Esophagus (tissue), 2 donors: ENCODE measurements around the gene MRPL17. TPM values are rescaled to one million over a fixed set of nuclear protein-coding genes. Genes with fewer than 3 reads are reported as not detected.

Experiments
- H3K27ac ChIP-seq, 2 donors: one replicate each; pipeline ENCODE4 v1.5.1; 2013; ENCODE audit warnings: low read depth in 2 of 2, mild to moderate bottlenecking in 2 of 2, inconsistent platforms in 1 of 2, low read length in 1 of 2, moderate library complexity in 1 of 2
- H3K27me3 ChIP-seq, 2 donors: one replicate each; pipeline ENCODE4 v1.6.1; 2013; ENCODE audit warnings: low read length in 2 of 2, control low read depth in 1 of 2, mild to moderate bottlenecking in 1 of 2; ENCODE audit not compliant: insufficient read depth in 2 of 2, control insufficient read depth in 1 of 2
- H3K36me3 ChIP-seq, 2 donors: one replicate each; pipeline ENCODE4 v1.6.1; 2013; ENCODE audit warnings: low read length in 1 of 2; ENCODE audit not compliant: control insufficient read depth in 2 of 2, insufficient read depth in 2 of 2
- H3K4me1 ChIP-seq, 2 donors: one replicate each; pipeline ENCODE4 v1.6.1; 2013; ENCODE audit warnings: low read length in 1 of 2; ENCODE audit not compliant: control insufficient read depth in 2 of 2, insufficient read depth in 2 of 2
- H3K4me3 ChIP-seq, 2 donors: one replicate each; pipeline ENCODE4 v1.5.1; 2013; ENCODE audit warnings: low read length in 2 of 2, mild to moderate bottlenecking in 2 of 2, low read depth in 1 of 2, moderate library complexity in 1 of 2
- H3K9me3 ChIP-seq, 2 donors: one replicate each; pipeline ENCODE4 v1.6.1; 2013; ENCODE audit warnings: mild to moderate bottlenecking in 2 of 2, low read depth in 1 of 2, low read length in 1 of 2, moderate library complexity in 1 of 2; ENCODE audit not compliant: control insufficient read depth in 2 of 2, insufficient read depth in 1 of 2
- WGBS, 2 donors: extraction: QIAGEN DNeasy Blood & Tissue Kit; methylation state at CpG; one replicate each; pipeline ENCODE4 v1.1.7; 2013; 5-methylcytosine and 5-hydroxymethylcytosine counted together
- polyA plus RNA-seq, 2 donors: library from polyadenylated mRNA; stranded (reverse); fragments of 200-250 nt; gene quantifications; one replicate each; pipeline ENCODE4 v1.2.3, GENCODE V29; 2013
- donor health status: healthy with polysubstance abuse.
- donor health status: Bipolar disorder and iron deficiency.

MRPL17 gene
- polyA plus RNA-seq, 2 donors = 43.4 to 49.2 TPM

DNA sequence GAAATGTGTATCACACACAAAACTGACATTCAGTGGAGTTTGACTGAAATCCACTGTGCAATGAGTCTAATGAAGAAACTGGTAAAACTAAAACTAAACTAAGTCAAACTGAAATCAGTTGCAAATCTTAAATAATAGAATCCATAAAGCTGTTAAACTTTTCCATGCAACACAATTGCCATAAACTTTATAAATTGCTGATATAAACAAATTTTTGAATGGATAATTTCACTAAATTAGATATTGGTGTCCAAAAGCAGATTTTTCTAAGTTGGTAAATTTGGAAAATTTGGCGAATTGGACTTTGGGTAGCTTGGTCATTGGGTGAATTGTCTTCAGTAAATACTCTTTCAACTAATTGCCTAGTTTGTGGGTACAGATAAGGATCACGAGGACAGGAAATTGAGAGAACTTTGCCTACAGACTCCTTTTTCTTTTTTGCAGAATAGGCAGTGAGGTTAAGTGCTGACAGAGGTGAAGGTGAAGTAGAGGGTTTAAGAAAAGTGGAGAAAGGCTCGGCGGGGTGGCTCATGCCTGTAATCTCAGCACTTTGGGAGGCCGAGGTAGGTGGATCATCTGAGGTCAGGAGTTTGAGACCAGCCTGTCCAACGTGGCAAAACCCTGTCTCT, 12.8 kb downstream of the MRPL17 start:
- Histone ChIP-seq H3K4me1 (no peaks in the 10 kb centered on the region), H3K27ac (no peak overlapping the region), H3K36me3 (no peaks in the 10 kb centered on the region), H3K4me3 (no peak overlapping the region), H3K27me3 (no peaks in the 10 kb centered on the region), H3K9me3 (no peaks in the 10 kb centered on the region)
- 73 to 81% methylated on average over 6 of the region's 6 CpGs for WGBS, 2 donors

DNA sequence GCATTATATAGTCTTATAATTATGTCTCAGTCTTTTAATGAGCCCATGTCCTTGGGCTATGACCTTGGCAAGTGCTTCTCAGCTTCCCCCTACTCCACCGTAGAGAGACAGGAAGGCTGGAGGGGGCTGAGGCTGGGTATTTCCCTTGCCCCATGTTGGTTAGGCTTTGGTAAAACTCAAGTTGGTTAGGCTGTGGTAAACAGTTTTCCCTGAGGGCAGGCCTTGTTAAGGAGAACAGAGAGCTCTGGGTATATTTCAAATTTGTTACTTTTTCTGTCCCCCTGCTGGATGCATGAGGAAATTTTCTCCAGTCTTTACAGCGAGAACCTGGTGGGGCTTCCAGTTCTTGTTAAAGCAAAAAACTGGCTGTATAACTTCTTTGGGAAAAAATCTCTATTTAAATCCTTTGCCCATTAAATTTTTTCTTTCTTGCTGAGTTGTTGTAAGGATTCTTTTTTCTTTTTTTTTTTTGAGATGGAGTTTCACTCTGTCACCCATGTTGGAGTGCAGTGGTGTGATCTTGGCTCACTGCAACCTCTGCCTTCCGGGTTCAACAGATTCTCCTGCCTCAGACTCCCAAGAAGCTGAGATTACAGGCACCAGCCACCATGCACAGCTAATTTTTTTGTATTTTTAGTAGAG, 15.3 kb downstream of the MRPL17 start:
- Histone ChIP-seq H3K27me3 (no peaks in the 10 kb centered on the region), H3K4me3 (no peak overlapping the region), H3K36me3 (no peaks in the 10 kb centered on the region), H3K9me3 (no peaks in the 10 kb centered on the region), H3K4me1 (no peaks in the 10 kb centered on the region), H3K27ac (no peak overlapping the region)
- WGBS, 2 donors = 68 to 69% methylated on average over 3 of the region's 3 CpGs

DNA sequence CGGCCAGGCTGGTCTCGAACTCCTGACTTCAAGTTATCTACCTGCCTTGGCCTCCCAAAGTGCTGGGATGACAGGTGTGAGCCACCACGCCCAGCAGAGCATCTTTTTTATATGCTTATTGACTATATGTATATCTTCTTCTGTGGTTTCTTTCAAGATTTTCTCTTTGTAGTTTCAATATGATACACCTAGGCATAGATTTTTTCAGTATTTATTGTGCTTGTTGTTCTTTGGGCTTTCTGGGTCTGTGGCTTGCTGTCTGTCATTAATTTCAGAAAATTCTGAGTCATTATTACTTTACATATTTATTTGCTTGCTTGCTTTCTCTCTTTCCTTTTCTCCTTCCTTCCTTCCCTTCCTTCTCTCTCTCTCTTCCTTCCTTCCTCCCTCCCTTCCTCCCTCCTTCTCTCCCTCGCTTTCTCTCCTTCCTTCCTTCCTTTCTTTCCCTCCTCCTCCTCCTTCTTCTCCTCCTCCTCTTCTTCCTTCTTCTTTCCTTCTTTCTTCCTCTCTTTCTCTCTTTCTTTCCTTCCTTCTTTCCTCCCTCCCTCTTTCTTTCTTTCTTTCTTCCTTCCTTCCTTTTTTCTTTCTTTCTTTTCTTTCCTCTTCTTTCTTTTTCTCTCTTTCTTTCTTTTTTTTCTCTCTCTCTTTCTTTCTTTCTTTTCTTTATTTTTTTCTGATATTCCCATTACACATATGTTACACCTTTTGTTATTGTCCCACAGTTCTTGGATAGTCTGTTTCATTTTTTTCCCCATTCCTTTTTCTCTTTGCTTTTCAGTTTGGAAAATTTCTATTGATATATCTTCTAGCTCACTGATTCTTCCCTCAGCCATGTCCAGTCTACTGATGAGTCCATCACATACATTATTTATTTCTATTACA, 16.6 kb downstream of the MRPL17 start:
- no peak overlapping the region for H3K4me3 ChIP-seq
- no peaks in the 10 kb centered on the region for H3K4me1 ChIP-seq
- no peaks in the 10 kb centered on the region for H3K9me3 ChIP-seq
- H3K36me3 ChIP-seq = no peaks in the 10 kb centered on the region
- H3K27me3 ChIP-seq = no peaks in the 10 kb centered on the region
- 86 to 91% methylated on average over 4 of the region's 4 CpGs for WGBS, 2 donors
- H3K27ac ChIP-seq = no peak overlapping the region

DNA sequence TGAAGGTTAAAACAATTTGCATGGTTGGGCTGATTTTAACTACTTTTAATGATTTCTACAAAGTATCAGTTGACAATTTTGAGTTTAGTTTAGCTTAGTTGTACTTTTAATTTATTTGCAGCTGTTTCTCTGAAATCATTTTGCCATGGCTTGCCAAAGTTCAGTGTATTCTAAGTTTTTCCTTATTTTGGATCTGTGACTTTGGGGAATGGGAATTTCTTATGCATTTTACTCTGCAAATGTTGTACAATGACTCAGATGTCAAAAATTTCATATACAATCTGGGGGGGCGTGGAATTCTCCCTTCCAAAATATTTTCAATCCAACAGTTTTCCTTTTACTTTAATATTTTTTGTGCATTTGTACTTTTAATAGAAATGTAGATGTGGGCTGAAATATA, 18.6 kb downstream of the MRPL17 start:
- no peaks in the 10 kb centered on the region for H3K9me3 ChIP-seq
- H3K4me3 ChIP-seq = no peak overlapping the region
- 0 to 5% methylated on average over 1 of the region's 1 CpG for WGBS, 2 donors
- no peaks in the 10 kb centered on the region for H3K36me3 ChIP-seq
- H3K4me1 ChIP-seq = no peaks in the 10 kb centered on the region
- no peak overlapping the region for H3K27ac ChIP-seq
- H3K27me3 ChIP-seq = no peaks in the 10 kb centered on the region

DNA sequence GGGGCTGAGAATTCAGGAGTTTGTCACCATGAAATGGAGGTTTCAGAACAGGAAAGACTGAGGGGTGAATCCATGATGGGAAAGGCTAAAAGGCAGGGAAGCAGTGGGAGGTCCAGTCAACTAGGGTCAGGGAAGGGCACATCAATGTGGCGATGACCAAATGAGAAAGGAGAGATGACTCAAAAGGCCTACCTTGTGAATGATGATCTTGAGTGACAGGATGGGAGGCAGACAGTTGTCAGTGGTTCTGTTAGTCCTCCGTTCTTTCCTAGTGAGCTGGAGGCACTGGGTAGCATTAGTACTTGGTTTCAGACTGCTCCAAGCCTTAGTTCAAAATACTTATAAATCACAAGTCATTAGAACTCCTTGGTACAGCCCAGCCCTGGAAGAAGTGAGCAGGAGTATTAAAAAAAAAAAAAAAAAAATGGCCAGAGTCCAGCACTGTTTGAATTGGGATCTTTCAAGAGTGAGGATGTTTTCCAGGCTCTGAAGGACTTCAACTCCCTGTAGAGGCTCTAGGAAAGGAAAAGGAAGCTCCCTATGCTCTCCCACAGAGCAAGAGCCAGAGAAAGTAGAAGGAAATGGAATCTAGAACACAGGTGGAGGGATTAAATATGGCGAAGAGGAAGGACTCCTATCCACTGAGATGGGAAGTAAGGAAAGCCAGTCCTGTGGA, 19.2 kb downstream of the MRPL17 start:
- no peaks in the 10 kb centered on the region for H3K36me3 ChIP-seq
- no peaks in the 10 kb centered on the region for H3K27me3 ChIP-seq
- no peak overlapping the region for H3K4me3 ChIP-seq
- no peak overlapping the region for H3K27ac ChIP-seq
- no peaks in the 10 kb centered on the region for H3K4me1 ChIP-seq
- no peaks in the 10 kb centered on the region for H3K9me3 ChIP-seq
- 60 to 62% methylated on average over 3 of the region's 3 CpGs for WGBS, 2 donors

DNA sequence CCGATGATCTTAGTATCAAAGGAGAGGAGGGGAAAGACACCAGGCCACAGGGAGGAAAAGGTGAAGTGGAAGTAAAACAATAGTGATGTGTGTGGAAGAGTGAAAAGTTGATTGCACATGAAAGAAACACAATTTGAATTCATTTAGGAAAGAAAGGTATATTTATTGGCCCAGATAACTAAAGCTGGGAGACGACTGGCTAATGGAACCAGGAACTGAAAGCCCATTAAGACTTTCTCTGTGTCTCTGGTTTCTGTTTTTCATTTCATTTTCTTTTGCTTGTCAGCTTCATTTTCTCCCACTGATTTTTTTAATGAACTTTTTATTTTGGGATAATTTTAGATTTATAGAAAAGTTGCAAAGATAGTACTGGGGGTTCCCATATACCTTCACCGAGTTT, 22.4 kb downstream of the MRPL17 start:
- Histone ChIP-seq H3K4me1 (no peaks in the 10 kb centered on the region), H3K9me3 (no peaks in the 10 kb centered on the region), H3K4me3 (no peak overlapping the region), H3K36me3 (no peaks in the 10 kb centered on the region), H3K27ac (no peak overlapping the region), H3K27me3 (no peaks in the 10 kb centered on the region)
- 76 to 86% methylated on average over 3 of the region's 3 CpGs for WGBS, 2 donors

DNA sequence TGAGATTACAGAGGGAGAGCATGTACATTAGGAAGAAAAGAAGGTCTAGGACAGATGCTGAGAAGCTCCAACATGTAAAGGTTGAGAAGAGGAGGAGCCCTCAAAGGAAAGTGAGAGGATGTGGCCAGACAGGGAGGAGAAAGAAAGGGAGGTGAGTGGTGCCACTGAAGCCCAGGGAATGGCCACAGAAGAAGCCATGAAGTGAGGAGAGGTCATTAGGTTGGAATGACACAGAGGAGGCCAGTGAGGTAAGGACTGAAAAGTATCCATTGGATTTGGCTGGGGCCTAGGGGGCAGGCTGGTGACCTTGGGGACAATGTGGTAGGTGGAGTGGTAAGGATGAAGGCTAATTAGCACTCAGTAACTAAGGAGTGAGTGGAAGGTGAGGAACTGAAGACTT, 24.5 kb downstream of the MRPL17 start:
- no peak overlapping the region for H3K27ac ChIP-seq
- no peaks in the 10 kb centered on the region for H3K36me3 ChIP-seq
- H3K4me1 ChIP-seq = peaks cover 0 to 2% of the 10 kb centered on the region in 2 donors
- no peak overlapping the region for H3K4me3 ChIP-seq
- no peaks in the 10 kb centered on the region for H3K27me3 ChIP-seq
- no peaks in the 10 kb centered on the region for H3K9me3 ChIP-seq

DNA sequence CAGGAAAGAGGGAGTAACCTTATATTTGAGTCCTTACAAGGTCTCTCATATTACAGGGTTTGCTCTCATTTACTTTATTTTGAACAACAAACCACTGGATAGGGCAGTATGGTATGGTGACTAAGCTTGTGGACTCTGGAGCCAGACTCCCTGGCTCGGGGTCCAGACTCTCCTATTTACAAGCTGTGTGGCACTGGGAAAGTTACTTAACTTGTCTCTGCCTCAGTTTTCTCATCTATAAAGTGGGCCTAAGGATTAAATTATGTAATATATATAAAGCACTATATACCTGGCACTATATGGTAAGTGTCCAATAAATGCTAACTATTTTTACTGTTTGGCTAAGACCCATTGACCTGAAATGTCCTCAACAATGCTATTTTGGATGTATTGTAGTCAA, 25.8 kb downstream of the MRPL17 start:
- Histone ChIP-seq H3K9me3 (no peaks in the 10 kb centered on the region), H3K27me3 (no peaks in the 10 kb centered on the region), H3K27ac (no peak overlapping the region), H3K4me1 (peaks cover 0 to 2% of the 10 kb centered on the region in 2 donors), H3K36me3 (no peaks in the 10 kb centered on the region), H3K4me3 (no peak overlapping the region)
- 52 to 64% methylated on average over 1 of the region's 1 CpG for WGBS, 2 donors

DNA sequence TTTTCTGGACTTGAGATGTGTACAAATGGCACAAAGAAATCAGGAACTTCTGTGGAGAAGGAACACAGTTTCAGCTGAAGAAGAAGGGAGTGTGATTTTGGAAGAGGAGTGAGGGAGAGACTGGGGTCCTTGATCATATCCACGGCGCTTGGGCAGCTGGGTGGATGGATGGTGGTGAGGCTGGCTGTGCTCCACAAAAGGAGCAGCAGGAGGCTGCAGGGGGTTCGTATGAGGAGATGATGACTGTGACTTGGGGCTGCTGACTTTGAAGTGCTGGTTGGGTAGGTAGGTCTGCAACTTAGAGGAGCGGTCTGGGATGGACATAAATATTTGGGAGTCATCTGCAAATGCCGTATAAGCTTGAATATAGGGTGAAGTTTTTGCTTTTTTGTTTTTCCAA, 26.2 kb downstream of the MRPL17 start:
- no peaks in the 10 kb centered on the region for H3K9me3 ChIP-seq
- H3K27me3 ChIP-seq = no peaks in the 10 kb centered on the region
- H3K4me3 ChIP-seq = no peak overlapping the region
- WGBS, 2 donors = 71% methylated on average over 5 of the region's 5 CpGs
- no peaks in the 10 kb centered on the region for H3K36me3 ChIP-seq
- H3K27ac ChIP-seq = no peak overlapping the region
- peaks cover 0 to 2% of the 10 kb centered on the region in 2 donors for H3K4me1 ChIP-seq
